Right ventricle myocardium superior (tissue), 1 donor: ENCODE results near the gene AOAH. TPM values are rescaled to one million over a fixed set of nuclear protein-coding genes. Genes with fewer than 3 reads are reported as not detected.

Experiments
- ATAC-seq: fragments of 200-7000 bp; cut with Tn5 transposase; one replicate; pipeline ENCODE4 v1.9.1; 2020; ENCODE audit warnings: mild to moderate bottlenecking; ENCODE audit not compliant: poor library complexity
- DNase-seq: peaks from one replicate; pipeline ENCODE4 v3.0.0-alpha.2; 2020
- intact Hi-C: fragments of 100-400 bp; cut with DNase I; formaldehyde crosslinking; loops from one replicate; pipeline ENCODE4 v1.11.2; 2022
- total RNA-seq: library from RNA; stranded (reverse); fragmentation: NEBNext Ultra II Directional; extraction: Animal tissue kit (Norgen Biotek cat#: 25700); gene quantifications from one replicate; pipeline ENCODE4 v1.2.1, GENCODE V29; 2021
- donor health status: DM: no; HTN: yes; CAD: no; lungs with severe emphysema.

AOAH gene
- total RNA-seq, 1 donor from 2014 or later, result 2.7 TPM

DNA sequence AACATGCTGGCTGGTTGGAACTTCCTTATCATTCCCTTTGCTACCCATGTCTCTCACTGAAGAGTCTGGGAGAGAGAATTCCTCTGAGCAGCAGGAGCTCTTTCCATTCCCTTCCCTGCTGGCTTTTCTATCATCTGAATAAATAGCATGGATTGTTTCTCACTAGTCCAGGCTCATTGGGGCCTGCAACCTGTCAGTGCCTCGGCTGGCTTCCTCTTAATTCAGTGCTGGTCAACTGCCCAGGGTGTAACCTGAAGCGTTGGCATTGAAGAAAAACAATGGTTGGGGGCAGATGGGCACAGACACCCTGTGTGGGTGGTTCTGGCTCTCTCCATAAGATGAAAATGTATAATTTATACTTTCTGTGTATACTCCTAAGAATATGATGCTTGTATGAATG, 179.0 kb downstream of the AOAH start:
- no peak for ATAC-seq
- intact Hi-C loops, result no loop called here

DNA sequence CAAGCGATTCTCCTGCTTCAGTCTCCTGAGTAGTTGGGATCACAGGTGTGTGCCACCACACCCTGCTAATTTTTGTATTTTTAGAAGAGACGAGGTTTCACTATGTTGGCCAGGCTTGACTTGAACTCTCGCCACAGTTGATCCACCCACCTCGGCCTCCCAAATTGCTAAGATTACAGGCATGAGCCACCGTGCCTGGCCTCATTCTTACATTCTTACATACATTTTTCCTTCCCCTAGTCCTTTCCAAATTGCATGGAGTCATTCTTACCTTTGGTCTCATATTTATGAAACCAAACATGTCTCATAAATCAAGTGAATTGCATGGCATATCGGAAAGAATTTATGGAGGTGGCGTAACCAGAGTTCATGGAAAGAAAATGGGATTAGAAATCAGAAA, 186.2 kb downstream of the AOAH start:
- intact Hi-C loops, result no loop called here
- ATAC-seq (no peak), DNase-seq (no peak)

More for the DNA sequence above, 179.0 kb downstream of the AOAH start:
- DNase-seq, result no peak

DNA sequence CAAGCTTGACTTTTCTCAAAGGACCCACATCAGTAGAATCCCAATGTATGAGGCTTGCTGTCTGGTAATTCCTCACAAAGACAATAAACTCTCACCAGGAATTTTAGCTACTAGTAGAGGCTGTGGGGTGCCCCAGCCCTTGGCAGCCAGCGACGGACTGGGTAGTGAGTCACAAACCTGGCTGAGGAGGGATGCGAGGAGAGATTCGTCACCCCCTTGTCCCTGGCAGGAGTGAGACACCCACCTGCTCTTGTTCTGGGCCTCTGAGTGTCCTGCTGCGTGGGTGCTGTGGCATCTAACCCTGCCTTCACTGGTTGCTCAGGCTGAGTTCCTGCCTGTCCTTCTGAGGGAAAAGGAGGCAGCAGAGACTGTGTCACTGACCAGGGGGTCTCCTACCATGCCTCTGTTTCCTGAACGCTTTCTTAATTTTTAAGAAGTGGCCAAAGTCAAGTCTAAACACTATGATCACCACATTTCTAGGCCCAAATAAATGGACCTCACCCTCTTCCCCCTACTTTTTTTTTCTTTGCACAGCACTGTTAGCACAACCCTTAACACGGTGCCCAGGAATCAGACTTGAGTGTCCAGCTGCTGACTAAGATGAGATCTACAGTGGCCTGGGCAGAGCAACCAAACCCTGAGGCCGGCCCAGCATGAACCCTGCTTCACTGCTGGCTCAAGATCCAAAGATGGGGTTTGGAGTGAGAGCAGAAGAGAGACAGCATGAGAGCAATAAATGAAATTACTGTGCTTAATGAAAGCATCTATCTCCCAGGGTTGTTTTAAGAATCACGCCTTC, 188.2 kb downstream of the AOAH start:
- intact Hi-C loops, result no loop called here
- no peak for DNase-seq
- ATAC-seq, result no peak

DNA sequence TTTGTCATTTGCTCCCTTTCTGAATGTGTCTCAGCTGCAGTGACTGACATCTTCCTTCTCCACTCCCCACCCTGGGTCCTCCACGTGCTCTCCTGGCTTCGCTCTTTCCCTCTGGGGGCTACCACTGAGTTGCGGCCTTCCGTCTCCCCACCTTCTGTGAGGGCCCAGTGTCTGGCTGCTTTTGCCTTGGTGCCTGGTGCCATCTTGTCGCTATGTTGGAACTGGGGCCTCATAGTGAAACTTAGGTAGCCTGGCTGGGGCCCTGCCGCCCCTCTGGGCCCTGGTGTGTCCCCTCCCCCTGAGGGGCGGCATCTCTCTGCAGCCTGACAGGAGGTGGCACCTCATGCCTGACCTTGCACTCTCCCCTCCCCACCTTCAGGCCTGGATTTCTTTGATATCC, 190.6 kb downstream of the AOAH start:
- intact Hi-C loops, result no loop called here
- DNase-seq (no peak), ATAC-seq (no peak)

DNA sequence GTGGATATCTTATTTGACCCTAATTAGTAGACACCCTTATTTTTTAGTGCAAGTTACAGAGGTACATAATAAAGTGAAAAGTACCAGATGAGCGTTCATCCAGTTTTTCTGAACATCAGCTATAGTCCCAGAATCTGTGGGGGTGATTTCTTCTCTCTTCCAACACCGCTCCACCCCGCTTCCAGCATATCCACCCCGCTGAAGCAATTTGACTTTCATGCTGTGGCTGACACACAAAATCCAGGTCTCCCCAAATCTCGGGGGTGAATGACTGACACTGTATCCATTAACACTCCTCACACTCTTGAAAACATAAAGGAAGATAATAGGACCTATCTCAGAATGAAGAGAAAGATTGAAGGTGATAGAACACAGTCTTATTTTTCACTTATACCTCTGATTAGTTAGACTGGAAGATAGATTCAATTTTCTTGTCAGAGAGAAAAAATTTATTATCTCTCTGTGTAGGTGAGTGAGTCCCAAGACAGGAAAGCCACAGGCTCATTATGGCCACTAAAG, 191.3 kb downstream of the AOAH start:
- intact Hi-C loops, result no loop called here
- DNase-seq, result no peak
- no peak for ATAC-seq

DNA sequence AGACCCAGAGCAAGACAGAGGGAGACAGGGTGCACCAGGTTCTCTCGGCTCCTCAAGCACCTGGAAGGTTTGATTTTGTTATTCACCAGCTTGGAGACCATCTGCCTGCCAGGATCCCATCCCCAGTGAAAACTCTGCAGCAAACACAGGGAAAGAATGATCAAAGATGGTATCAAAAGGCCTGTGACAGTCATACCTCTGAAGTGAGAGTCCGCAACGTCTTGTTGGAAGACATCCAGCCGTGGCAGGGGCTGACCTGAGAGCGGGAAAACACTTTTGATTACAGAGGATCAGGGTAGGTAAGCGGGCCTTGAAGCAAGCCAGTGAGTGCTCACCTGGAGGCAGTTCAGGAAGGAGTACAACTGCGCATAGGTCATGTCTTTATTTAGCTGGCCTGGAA, 192.3 kb downstream of the AOAH start:
- no peak for DNase-seq
- ATAC-seq, result no peak
- intact Hi-C loops, result no loop called here

DNA sequence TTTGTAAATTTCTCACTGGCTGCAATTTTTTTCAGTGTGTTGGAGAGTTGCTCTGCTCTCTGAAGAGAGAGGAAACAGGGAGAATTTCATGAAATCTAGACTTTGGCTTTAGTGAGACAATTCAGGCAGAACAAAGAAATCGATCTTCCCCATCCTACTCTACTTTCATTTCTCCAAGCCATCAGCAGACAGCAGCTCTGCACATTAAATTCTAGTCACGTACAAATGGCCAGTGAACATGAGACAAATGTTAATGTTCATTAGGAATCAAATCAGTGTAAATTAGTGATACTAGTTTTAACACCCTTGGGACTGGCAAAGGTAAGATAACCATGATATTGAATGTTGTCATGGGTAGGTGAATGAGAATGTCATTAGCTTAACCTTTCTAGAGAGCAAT, 193.8 kb downstream of the AOAH start:
- no peak for ATAC-seq

DNA sequence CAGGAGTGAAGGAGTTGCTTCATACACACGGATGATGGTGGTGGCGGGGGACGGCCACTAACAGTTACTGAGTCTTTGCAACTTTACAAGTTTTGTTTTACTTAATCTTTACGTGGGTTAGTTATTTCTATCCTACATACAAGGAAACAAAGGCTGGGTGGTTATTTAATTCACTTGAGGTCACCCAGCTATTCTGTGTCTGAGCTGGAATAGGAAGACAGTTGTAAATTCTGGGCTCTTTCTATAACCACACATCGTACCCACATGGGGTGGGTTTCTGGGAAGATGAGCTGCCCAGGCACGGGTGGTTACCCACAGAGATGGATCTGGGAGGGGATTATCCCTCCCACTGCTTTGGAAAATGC, 196.8 kb downstream of the AOAH start:
- intact Hi-C loops, result no loop called here
- no peak for ATAC-seq
- no peak for DNase-seq

More for the DNA sequence above, 193.8 kb downstream of the AOAH start:
- intact Hi-C loops, result no loop called here
- no peak for DNase-seq

DNA sequence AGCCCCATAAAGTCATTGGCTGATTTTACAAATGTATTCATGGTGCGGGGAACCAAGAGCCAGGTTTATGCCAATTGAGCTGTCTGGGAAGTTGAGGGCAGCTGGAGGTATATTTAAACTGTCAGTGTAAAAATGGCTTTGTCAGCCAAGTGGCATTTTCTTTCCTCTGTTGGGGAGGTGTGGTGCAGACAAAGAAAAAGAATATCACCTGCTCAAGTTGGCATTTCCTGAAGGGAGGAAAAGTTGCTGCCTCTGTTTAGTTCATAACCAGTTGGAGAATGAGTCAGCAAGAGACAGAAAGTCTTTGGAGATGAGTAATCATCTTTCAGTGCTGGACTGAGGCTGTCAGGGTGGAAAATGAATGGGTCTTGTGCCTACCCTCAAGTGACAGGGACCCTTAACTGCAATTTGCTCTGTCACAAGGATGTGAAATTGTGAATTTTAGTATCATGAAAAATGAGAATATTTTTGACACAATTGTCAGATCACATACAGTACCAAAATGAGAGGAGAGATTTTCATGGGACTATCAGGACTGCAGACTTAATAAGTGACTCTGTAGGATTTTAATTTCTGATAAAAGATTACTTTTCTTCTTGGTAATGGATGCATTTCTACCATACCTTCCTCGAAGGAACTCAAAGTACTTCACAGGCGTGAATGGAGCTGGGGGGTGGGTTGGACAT, 197.3 kb downstream of the AOAH start:
- intact Hi-C loops, result no loop called here
- ATAC-seq (no peak), DNase-seq (no peak)

DNA sequence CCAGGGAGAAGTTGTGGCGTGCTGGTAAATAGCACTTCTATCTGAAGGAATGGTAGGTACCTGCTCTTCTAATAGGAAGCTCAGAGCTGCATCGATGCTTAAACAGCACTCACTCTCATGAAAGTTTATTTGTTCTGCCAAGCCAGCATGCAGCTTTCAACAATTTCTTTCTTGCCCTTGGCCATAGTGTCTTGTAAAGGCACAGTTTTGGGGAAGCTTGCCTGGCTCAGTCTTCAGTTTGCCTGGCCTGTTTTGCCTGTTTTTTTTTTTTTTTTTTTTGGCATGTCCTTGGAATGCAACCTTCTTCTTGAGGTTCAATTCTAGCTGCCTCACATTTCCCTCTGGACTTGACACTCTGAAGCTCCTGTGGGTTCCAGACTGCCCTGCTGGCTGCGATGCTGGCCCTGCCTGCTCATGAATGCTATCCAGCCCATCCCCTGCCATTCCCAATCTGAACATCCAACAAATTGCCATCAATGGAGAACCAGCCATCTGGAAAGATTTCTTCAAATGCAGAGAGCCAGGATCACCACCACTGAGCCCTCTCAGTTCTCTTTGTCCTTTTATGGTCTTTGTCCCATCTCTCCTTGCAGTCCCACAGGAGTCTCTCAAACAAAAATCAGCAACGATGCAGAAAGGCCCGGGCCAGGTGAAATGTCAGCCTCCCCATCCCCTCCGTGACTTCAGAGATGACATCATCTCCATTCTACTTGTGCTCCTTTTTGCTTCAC, 200.8 kb downstream of the AOAH start:
- DNase-seq (no peak), ATAC-seq (no peak)
- intact Hi-C loops, result no loop called here

DNA sequence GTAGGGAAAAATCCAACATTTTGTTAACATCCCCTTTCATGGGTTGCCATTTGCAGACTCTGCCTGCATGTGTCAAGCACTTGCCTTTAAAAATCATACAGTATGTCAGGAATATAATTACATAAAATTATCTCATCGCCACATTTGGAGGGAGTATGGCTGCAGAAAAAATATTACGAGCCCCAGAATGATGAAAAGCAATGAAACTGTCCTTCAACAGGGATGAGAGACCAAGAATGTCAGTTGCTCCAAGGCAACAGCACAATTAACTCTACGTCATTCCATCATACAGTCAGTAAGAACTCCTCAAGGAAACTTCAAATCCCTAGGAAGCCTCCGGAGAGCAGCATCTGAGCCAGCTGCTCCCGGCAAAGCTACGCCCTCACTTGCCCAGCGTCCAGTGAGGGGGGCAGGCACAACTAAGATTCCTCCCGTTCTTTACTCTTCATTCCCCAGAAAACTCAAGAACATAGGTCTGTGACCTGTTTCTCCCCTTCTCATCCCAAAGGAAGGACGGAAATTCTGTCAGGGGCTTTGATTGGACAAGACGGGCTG, 201.8 kb downstream of the AOAH start:
- ATAC-seq (no peak), DNase-seq (no peak)
- intact Hi-C loops, result no loop called here

DNA sequence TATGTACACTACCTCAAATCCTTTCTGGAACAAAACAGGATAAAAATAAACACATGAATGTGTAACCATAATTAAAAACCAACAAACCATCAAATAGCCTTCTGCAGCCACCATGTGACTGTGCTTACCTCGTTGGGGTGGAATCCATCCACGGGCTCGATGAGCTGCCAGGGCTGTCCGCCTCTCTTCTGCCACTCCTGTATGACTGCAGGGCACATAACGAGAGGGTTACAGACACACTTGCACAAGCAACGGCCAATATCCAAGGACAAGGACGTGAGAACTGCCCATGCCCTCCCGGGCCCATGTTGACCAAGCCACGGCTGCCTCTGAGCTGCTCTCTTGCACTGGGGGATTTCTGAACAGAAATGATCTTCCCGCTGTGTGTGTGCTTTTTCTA, 202.4 kb downstream of the AOAH start:
- no peak for DNase-seq
- intact Hi-C loops, result no loop called here
- no peak for ATAC-seq

DNA sequence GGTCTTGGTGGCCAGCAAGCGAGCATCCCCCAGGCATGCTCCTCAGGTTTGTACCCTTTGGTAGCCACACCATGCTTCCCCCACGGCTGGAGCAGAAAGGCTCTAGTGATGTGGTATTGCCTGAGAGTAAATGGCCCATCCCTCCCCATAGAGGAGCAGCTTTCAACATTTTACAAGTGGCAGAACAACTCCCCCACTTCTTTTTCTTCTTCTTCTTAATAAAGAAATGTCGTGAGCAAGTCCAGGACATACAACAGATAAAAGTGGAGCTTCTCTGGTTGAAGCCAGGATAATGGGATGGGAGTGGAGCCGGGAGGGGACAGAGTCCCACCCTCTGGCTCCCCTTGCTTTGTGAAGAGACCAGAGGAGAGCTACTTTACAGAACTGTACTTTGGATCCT, 203.2 kb downstream of the AOAH start:
- ATAC-seq (no peak), DNase-seq (no peak)
- intact Hi-C loops, result no loop called here

DNA sequence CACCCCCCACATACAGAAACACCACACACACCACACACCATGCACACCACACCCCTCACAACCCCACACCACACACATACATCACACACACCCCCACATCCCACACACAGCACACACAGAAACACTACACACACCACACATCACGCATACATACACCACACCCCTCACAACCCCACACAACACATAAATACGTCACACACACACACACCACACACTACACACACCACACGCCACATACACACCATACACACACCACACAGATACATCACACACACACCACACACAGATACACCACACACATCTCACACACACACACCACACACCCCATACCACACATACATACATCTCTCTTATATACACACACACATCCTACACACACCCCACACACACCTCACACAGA, 208.4 kb downstream of the AOAH start:
- intact Hi-C loops, result no loop called here
- DNase-seq, result no peak
- no peak for ATAC-seq

DNA sequence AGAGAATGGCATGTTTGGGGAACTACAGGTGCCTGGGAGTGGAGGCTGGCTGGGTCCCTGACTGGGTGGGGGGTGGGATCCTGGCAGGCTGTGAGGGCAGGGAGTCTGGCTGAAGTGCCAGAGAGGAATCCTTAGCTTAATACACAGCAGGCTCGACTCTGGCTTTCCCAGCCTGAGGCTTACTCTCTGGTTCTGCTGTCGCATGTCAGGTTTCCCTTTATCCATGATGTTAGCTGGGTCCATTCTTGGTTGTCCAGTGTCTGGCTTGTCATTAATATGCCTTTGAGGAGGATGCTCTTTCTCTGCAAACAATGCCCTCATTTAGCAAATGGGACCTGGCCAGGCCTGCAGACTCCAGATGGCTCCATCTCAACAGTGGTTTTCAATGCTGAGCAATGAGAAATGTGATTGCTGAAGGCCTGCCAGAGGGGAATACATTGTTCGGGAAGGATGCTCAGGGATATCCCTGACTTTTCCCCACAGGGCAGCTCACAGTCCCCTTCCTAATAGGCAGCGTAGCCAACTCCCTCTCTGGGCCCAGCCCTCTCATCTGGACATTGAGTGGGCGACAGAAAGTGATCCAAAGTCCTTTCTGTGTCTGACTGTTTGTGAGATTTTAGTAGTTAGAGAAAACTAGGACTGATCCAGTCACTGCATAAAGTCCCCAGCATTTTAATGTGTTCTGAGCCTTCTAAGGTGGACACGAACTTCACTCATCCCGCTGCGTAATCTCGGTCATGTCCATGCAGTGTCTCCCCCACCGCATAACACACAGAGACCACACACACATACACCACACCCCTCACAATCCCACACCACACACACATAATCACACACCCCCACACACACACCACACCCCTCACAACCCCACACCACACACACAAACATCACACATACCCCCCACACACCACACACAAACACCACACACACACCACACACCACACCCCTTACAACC, 209.7 kb downstream of the AOAH start:
- ATAC-seq (no peak), DNase-seq (no peak)
- intact Hi-C loops, result no loop called here

DNA sequence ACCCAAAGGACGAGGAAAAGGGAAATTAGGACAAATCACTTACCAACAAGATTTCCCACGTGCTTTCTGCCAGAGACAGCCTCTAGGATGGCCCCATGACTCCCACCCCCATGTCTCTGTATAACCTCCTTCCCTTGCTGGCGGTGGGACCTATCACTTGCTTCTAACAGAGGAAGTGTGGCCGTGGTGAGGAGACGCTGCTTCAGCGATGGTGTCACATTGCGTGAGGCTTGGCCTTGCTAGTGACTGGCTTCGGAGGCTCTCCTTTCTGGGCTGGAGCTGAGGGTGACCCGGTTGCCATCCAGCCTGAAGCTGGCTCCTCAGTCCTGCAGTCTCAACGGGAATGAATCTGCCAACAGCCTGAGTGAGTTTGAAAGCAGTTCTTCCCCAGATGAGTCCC, 210.9 kb downstream of the AOAH start:
- intact Hi-C loops, result no loop called here
- ATAC-seq (no peak), DNase-seq (no peak)

DNA sequence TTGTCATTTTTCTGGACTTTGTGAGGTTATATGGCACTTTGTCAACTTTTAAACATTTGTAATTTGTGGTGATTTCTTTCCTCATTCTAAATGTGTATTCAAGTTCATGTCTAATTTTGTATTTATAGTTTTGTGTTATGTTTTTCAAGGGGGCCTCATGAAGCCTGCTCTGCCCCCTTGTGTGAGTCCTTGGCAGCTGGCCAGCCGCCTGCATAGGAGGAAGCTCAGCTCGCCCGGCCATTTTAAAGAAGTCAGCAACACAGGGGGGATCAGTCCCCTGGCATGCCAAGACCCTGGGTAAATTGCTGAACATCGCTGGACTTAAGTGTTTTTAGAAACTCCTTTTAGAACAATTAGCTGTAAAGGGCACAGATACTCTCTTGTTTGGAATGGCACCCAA, 211.7 kb downstream of the AOAH start:
- DNase-seq (no peak), ATAC-seq (no peak)
- intact Hi-C loops, result no loop called here

DNA sequence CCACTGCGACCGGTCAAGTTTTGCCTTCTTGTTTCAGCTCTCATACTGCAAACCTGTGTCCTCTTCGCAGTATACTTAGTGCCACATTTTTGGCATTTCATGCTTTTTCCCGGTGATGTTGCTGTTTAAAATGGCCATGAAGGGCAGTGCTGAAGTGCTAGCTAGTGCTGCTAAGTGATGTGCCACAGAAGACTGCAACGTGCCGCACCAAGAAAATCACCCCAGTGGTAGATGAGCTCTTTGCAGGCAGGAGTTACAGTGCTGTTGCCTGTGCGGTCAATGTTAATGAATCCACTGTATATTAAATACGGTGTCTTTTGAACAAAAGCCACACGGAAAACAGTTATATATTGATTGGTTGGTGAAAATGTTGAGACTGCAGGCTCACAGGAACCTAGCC, 214.3 kb downstream of the AOAH start:
- intact Hi-C loops, result no loop called here
- ATAC-seq (no peak), DNase-seq (no peak)
